ENCODE measurements around the gene CYP26C1. TPM values are rescaled to one million over a fixed set of nuclear protein-coding genes. Genes with fewer than 3 reads are reported as not detected.

The CYP26C1 gene
- total and polyA plus RNA-seq, 2 of the 4 experiments (the other 2 are of a cell fraction): 0.02 TPM; not detected in 1

DNA sequence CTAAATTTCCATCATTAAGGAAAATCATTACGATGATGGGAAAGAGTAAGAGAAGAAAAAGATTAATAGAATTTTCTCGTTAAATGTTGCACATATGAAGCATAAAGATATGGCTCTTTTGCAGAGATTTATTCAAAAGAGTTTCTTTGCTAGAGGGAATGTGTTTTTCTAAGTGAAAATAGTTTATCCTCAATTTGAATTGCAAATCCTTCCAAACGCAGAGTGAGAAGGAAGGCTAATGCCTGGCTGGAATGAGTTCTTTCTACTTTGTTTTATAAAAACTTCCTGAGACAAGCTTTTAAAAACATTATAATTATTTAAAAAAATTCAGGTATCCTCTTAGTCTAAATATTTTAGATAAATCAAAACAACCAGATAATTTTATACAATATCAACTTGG, 27.2 kb downstream of the CYP26C1 start:
- Histone ChIP-seq H3K9ac (ENCODE audit: low read depth, low read length) (no peak overlapping the region), H3K4me3 (ENCODE audit: insufficient read depth, low read depth, low read length) (no peak overlapping the region), H3K36me3 (ENCODE audit: control insufficient read depth, insufficient read depth, low read length) (no peaks in the 10 kb centered on the region), H2BK120ac (ENCODE audit: low read depth, low read length) (no peak overlapping the region), H2BK5ac (ENCODE audit: low read depth, low read length, poor library complexity, severe bottlenecking) (no peak overlapping the region), H2BK20ac (ENCODE audit: low read depth, low read length) (no peak overlapping the region), H2AK9ac (replicated peaks; ENCODE audit: low read depth, low read length, poor library complexity) (no peak overlapping the region), H3K79me1 (ENCODE audit: low read depth in 1 of 2, low read length in 2 of 2) (no peaks in the 10 kb centered on the region), H3K4me1 (ENCODE audit: control insufficient read depth, insufficient read depth, low read length) (no peaks in the 10 kb centered on the region), H3K14ac (replicated peaks; ENCODE audit: low read depth, low read length) (no peak overlapping the region), H3K18ac (ENCODE audit: low read depth, low read length) (no peak overlapping the region), H2AK5ac (ENCODE audit: low read depth, low read length) (no peak overlapping the region), H2BK15ac (ENCODE audit: low read depth, low read length) (no peak overlapping the region), H3K23ac (ENCODE audit: low read depth, low read length) (no peak overlapping the region), H4K91ac (ENCODE audit: insufficient read depth, low read depth, low read length) (no peak overlapping the region), H4K5ac (ENCODE audit: low read depth, low read length) (no peak overlapping the region), H3K27me3 (ENCODE audit: control insufficient read depth, insufficient read depth, low read length) (peaks cover 25% of the 10 kb centered on the region), H2AFZ (replicated peaks; ENCODE audit: low read length, poor library complexity) (no peak overlapping the region), H3K9me1 (ENCODE audit: insufficient read depth, low read length) (no peaks in the 10 kb centered on the region), H3K27ac (ENCODE audit: insufficient read depth, low read length) (no peak overlapping the region), H3K4me2 (ENCODE audit: low read depth, low read length) (no peak overlapping the region), H4K8ac (ENCODE audit: low read depth in 2 of 2, low read length in 2 of 2) (no peak overlapping the region), H3K56ac (ENCODE audit: extremely low read depth, insufficient read depth, low read length) (no peak overlapping the region), H4K20me1 (ENCODE audit: insufficient read depth, low read length) (no peaks in the 10 kb centered on the region), H3K9me3 (ENCODE audit: control insufficient read depth, insufficient read depth, low read length) (no peaks in the 10 kb centered on the region), H3K4ac (ENCODE audit: low read depth, low read length) (no peak overlapping the region)
- in situ Hi-C loops (cut with MboI; ENCODE audit: low sequenced_read_pairs) (loop anchor here (10.0 kb wide), 1 partner anchor 427 kb away; no protein-coding TSS in a partner anchor), dilution Hi-C loops (cut with HindIII; ENCODE audit: low sequenced_read_pairs, unreplicated experiment) (no loop called here), intact Hi-C loops (cut with micrococcal nuclease) (no loop called here)
- TF ChIP-seq FOS (IDR thresholded peaks at IDR 0.05; ENCODE audit: low read depth, low read length) (no peak), MXI1 (IDR thresholded peaks at IDR 0.05; ENCODE audit: borderline replicate concordance, low read depth, low read length) (no peak), RFX5 (IDR thresholded peaks at IDR 0.05; ENCODE audit: low read depth, low read length) (no peak), CEBPB (IDR thresholded peaks at IDR 0.05; ENCODE audit: low read depth, low read length) (no peak), CHD1 (IDR thresholded peaks at IDR 0.05; ENCODE audit: low read depth, low read length) (no peak), RCOR1 (IDR thresholded peaks at IDR 0.05; ENCODE audit: insufficient replicate concordance, low read length) (no peak), RAD21 (IDR thresholded peaks at IDR 0.05; ENCODE audit: low read length) (no peak)
- ChIA-PET CTCF (no interaction called here), POLR2A (ENCODE audit: unreplicated experiment) (interaction anchor here (0.6 kb wide), 1 partner anchor 15 kb away, joined by 5 read pairs; no protein-coding TSS in a partner anchor)
- DNase-seq (no peak), ATAC-seq (ENCODE audit: low read depth) (no peak)
- BruUV-seq (replicated peaks): no TSS peak
- no CpG with 5 or more reads among the region's 3 CpGs for WGBS, 2 experiments (ENCODE audit: extremely low coverage in 2 of 2, insufficient read length in 1 of 2)
